ENCODE results near the gene SLIRP.
"Not testable (repeated sequence)": the region's sequence is repeated elsewhere in the genome, so short reads cannot be mapped to it uniquely, and the experiment has no call there.

SLIRP gene

DNA sequence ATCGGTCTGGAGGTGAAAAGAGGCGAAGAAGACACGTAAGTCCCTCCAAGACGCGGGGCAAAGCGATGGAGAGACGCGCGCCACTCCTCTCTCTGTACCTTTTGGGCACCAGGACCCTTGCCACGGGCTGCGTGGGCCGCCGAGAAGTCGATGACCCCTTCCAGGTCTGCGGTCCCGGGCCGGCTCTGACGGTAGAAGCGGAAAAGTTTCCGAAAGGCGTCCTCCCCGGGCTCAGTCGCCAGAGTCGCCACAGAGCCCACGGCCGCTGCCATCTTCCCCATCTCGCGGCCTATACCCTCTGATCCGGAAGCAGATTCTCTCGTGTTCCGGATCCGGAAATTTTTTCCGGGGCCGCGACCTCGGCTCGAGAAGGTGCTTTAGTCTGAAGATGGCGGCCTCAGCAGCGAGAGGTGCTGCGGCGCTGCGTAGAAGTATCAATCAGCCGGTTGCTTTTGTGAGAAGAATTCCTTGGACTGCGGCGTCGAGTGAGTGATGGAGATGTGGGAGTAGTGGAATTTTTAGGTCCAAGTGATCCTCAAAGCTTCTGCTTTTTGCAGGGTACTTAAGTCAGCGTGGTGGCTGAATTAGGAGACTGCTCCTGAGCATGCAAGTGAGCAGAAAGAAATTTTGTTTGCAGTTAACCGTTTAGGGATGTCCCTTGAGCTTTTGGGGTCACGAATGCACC is at the start of gene SLIRP, which contains the start of gene ALKBH1:
Gene SLIRP, plus strand, starts transcription at position 380 of the 685 bp plus-strand sequence. Its CDS starts 9 bp downstream, at position 389.
Gene ALKBH1, minus strand, starts transcription at position 300 of the 685 bp plus-strand sequence. Its CDS starts 19 bp downstream, at position 281.
- no peak for TF ChIP-seq CTCF (IDR thresholded peaks at IDR 0.05; ENCODE audit: low read depth, low read length)
- peak within 1 kb of the TSS; percentile 91 to 93 for H3K4me3 ChIP-seq (replicated peaks in 1 of 2; ENCODE audit: low read depth in 2 of 2, low read length in 2 of 2)
- DNase-seq (ENCODE audit: low read depth in 2 of 2), result peak; percentile 78 to 84

GRCh38 chr14:77659831-77660230 is 48.1 kb upstream of the SLIRP start:
- no peak overlapping the region for H3K4me3 ChIP-seq (replicated peaks in 1 of 2; ENCODE audit: low read depth in 2 of 2, low read length in 2 of 2)
- DNase-seq (ENCODE audit: low read depth in 2 of 2), result no peak
- no peak for TF ChIP-seq CTCF (IDR thresholded peaks at IDR 0.05; ENCODE audit: low read depth, low read length)

- H3K4me3 ChIP-seq (replicated peaks in 1 of 2; ENCODE audit: low read depth in 2 of 2, low read length in 2 of 2), result no peak overlapping the region
- no peak for TF ChIP-seq CTCF (IDR thresholded peaks at IDR 0.05; ENCODE audit: low read depth, low read length)
- DNase-seq (ENCODE audit: low read depth in 2 of 2), result no peak
Observed at GRCh38 chr14:77660754-77661153, 47.1 kb upstream of the SLIRP start.

GRCh38 chr14:77661562-77661961 is 46.3 kb upstream of the SLIRP start:
- not testable (repeated sequence) for H3K4me3 ChIP-seq (replicated peaks in 1 of 2; ENCODE audit: low read depth in 2 of 2, low read length in 2 of 2); DNase-seq (ENCODE audit: low read depth in 2 of 2)

GRCh38 chr14:77663293-77663692 is 44.6 kb upstream of the SLIRP start:
- H3K4me3 ChIP-seq (replicated peaks in 1 of 2; ENCODE audit: low read depth in 2 of 2, low read length in 2 of 2), result no peak overlapping the region
- DNase-seq (ENCODE audit: low read depth in 2 of 2), result peak; percentile 7 to 72
- no peak for TF ChIP-seq CTCF (IDR thresholded peaks at IDR 0.05; ENCODE audit: low read depth, low read length)

DNA sequence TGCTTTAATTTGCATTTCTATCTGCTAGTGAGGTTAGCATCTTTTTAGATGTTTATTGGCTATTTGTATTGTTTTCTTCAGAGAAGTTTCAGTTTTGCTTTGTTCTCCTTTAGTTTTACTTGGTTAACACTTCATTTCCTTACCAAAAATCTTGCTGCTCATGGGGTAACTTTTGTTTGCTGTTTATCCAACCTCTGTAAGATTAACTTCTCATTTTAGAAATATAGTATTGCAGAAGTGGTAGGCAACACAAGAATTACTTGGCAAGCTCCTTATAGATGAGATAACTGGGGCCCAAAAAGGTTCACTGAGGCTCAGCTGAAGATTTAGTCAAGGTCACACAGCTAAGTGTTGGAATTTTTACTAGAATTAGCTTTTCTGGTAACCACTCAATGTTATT is 40.6 kb upstream of the SLIRP start:
- no peak for TF ChIP-seq CTCF (IDR thresholded peaks at IDR 0.05; ENCODE audit: low read depth, low read length)
- no peak overlapping the region for H3K4me3 ChIP-seq (replicated peaks in 1 of 2; ENCODE audit: low read depth in 2 of 2, low read length in 2 of 2)
- no peak for DNase-seq (ENCODE audit: low read depth in 2 of 2)

- no peak for TF ChIP-seq CTCF (IDR thresholded peaks at IDR 0.05; ENCODE audit: low read depth, low read length)
- H3K4me3 ChIP-seq (replicated peaks in 1 of 2; ENCODE audit: low read depth in 2 of 2, low read length in 2 of 2), result no peak overlapping the region
- DNase-seq (ENCODE audit: low read depth in 2 of 2), result no peak
Observed at GRCh38 chr14:77673193-77673592, 34.7 kb upstream of the SLIRP start.
